ENCODE data around the gene CHST11.

GRCh38 chr12:104656921-104657320 lies 200.2 kb downstream of the CHST11 start:
- no peak for TF ChIP-seq CTCF (IDR thresholded peaks at IDR 0.05)
- no peak for TF ChIP-seq POLR2A (IDR thresholded peaks at IDR 0.05; ENCODE audit: low read depth)
- TF ChIP-seq EP300 (IDR thresholded peaks at IDR 0.05): no peak

Data from esophagus muscularis mucosa (tissue), 4 donors.